IMR-90 (cell line): ENCODE results near the gene CYSLTR2. TPM values are rescaled to one million over a fixed set of nuclear protein-coding genes. Genes with fewer than 3 reads are reported as not detected.

ENCODE experiments used
- ATAC-seq: fragments of 200-7000 bp; cut with Tn5 transposase; 2 replicates; pipeline ENCODE4 v1.9.1; 2020; ENCODE audit warnings: low read depth, mild to moderate bottlenecking, moderate library complexity
- BruUV-seq: library from RNA; stranded (reverse); fragments of 400-500 nt; replicated peaks from 2 replicates; lab custom pipeline; 2021; lab: Mats Ljungman, UMichigan
- CTCF ChIA-PET: fragments of 300-600 bp; formaldehyde crosslinking; extraction: SDS; loops from one replicate; lab custom pipeline; 2021; ENCODE audit warnings: antibody characterized with exemption; lab: Yijun Ruan, JAX
- POLR2A ChIA-PET: fragments of 300-600 bp; sonication (Branson Sonifier 250); formaldehyde crosslinking; loops from one replicate; lab custom pipeline; 2022; ENCODE audit warnings: antibody characterized with exemption; ENCODE audit not compliant: unreplicated experiment; lab: Charles Lee
- DNase-seq: peaks from one replicate; pipeline ENCODE4 v3.0.0; 2013
- H2AFZ ChIP-seq: replicated peaks from 2 replicates; pipeline ENCODE3; 2013; ENCODE audit warnings: low read length, mild to moderate bottlenecking; ENCODE audit not compliant: poor library complexity
- H2AK5ac ChIP-seq: 2 replicates; pipeline ENCODE4 v1.6.1; 2013; ENCODE audit warnings: low read depth, low read length, inconsistent platforms
- H2AK9ac ChIP-seq: replicated peaks from 2 replicates; pipeline ENCODE3; 2013; ENCODE audit warnings: mild to moderate bottlenecking, low read depth, low read length, moderate library complexity; ENCODE audit not compliant: poor library complexity
- H2BK120ac ChIP-seq: 2 replicates; pipeline ENCODE4 v1.6.1; 2013; ENCODE audit warnings: low read depth, low read length, inconsistent platforms
- H2BK15ac ChIP-seq: 3 replicates; pipeline ENCODE4 v1.6.1; 2013; ENCODE audit warnings: low read depth, low read length, inconsistent platforms
- H2BK20ac ChIP-seq: 2 replicates; pipeline ENCODE4 v1.6.1; 2013; ENCODE audit warnings: low read depth, mild to moderate bottlenecking, inconsistent platforms, low read length, moderate library complexity
- H2BK5ac ChIP-seq: 2 replicates; pipeline ENCODE4 v1.6.1; 2013; ENCODE audit warnings: mild to moderate bottlenecking, low read depth, low read length, inconsistent platforms; ENCODE audit not compliant: poor library complexity, severe bottlenecking
- H3K14ac ChIP-seq: replicated peaks from 2 replicates; pipeline ENCODE4 v1.6.1; 2013; ENCODE audit warnings: low read depth, low read length, inconsistent platforms
- H3K18ac ChIP-seq: 2 replicates; pipeline ENCODE4 v1.6.1; 2013; ENCODE audit warnings: low read depth, low read length, control low read depth
- H3K23ac ChIP-seq: 2 replicates; pipeline ENCODE4 v1.6.1; 2013; ENCODE audit warnings: low read depth, low read length, inconsistent platforms
- H3K27ac ChIP-seq: 2 replicates; pipeline ENCODE4 v1.5.1; 2013; ENCODE audit warnings: mild to moderate bottlenecking, control low read depth, low read length; ENCODE audit not compliant: insufficient read depth
- H3K27me3 ChIP-seq: 2 replicates; pipeline ENCODE4 v1.6.1; 2013; ENCODE audit warnings: low read length; ENCODE audit not compliant: control insufficient read depth, insufficient read depth
- H3K36me3 ChIP-seq: 2 replicates; pipeline ENCODE4 v1.6.1; 2013; ENCODE audit warnings: low read length, mixed read lengths; ENCODE audit not compliant: control insufficient read depth, insufficient read depth
- H3K4ac ChIP-seq: 2 replicates; pipeline ENCODE4 v1.6.1; 2013; ENCODE audit warnings: low read depth, low read length, inconsistent platforms
- H3K4me1 ChIP-seq: 2 replicates; pipeline ENCODE4 v1.6.1; 2013; ENCODE audit warnings: low read length, mixed read lengths; ENCODE audit not compliant: control insufficient read depth, insufficient read depth
- H3K4me2 ChIP-seq: 2 replicates; pipeline ENCODE4 v1.6.1; 2013; ENCODE audit warnings: low read depth, mild to moderate bottlenecking, control low read depth, low read length, moderate library complexity
- H3K4me3 ChIP-seq: 2 replicates; pipeline ENCODE4 v1.5.1; 2013; ENCODE audit warnings: low read depth, mild to moderate bottlenecking, control low read depth, low read length, moderate library complexity; ENCODE audit not compliant: insufficient read depth
- H3K56ac ChIP-seq: 2 replicates; pipeline ENCODE4 v1.6.1; 2013; ENCODE audit warnings: low read length, inconsistent platforms; ENCODE audit not compliant: insufficient read depth; ENCODE audit errors: extremely low read depth
- H3K79me1 ChIP-seq, 2 experiments: 2 replicates each; pipeline ENCODE4 v1.6.1; 2013; ENCODE audit warnings: low read length in 2 of 2, inconsistent platforms in 1 of 2, low read depth in 1 of 2
- H3K9ac ChIP-seq: 2 replicates; pipeline ENCODE4 v1.6.1; 2013; ENCODE audit warnings: low read depth, low read length, control low read depth
- H3K9me1 ChIP-seq: 2 replicates; pipeline ENCODE4 v1.6.1; 2013; ENCODE audit warnings: low read length, inconsistent platforms; ENCODE audit not compliant: insufficient read depth
- H3K9me3 ChIP-seq: 2 replicates; pipeline ENCODE4 v1.6.1; 2013; ENCODE audit warnings: low read length; ENCODE audit not compliant: control insufficient read depth, insufficient read depth
- H4K20me1 ChIP-seq: 2 replicates; pipeline ENCODE4 v1.6.1; 2013; ENCODE audit warnings: low read length, inconsistent platforms; ENCODE audit not compliant: insufficient read depth
- H4K5ac ChIP-seq: 2 replicates; pipeline ENCODE4 v1.6.1; 2013; ENCODE audit warnings: mild to moderate bottlenecking, low read depth, low read length, control low read depth
- H4K8ac ChIP-seq, 2 experiments: 2 replicates each; pipeline ENCODE4 v1.6.1; 2013; ENCODE audit warnings: low read depth in 2 of 2, low read length in 2 of 2, control low read depth in 1 of 2, inconsistent platforms in 1 of 2
- H4K91ac ChIP-seq: 2 replicates; pipeline ENCODE4 v1.6.1; 2013; ENCODE audit warnings: low read depth, low read length, inconsistent platforms; ENCODE audit not compliant: insufficient read depth
- BHLHE40 ChIP-seq: fragments of 150-350 bp; IDR thresholded peaks from 2 replicates; pipeline ENCODE4 v1.6.1; 2016; ENCODE audit warnings: mild to moderate bottlenecking, low read depth, low read length
- FOS ChIP-seq: fragments of 150-350 bp; IDR thresholded peaks from 2 replicates; pipeline ENCODE4 v1.6.1; 2016; ENCODE audit warnings: low read depth, low read length
- NFE2L2 ChIP-seq: fragments of 150-350 bp; IDR thresholded peaks from 2 replicates; pipeline ENCODE4 v1.6.1; 2016; ENCODE audit warnings: low read depth, mild to moderate bottlenecking, low read length
- RFX5 ChIP-seq: IDR thresholded peaks from 2 replicates; pipeline ENCODE4 v1.8.0; 2012; ENCODE audit warnings: low read depth, mild to moderate bottlenecking, low read length, moderate library complexity
- USF2 ChIP-seq: fragments of 150-350 bp; IDR thresholded peaks from 2 replicates; pipeline ENCODE4 v1.6.1; 2017; ENCODE audit warnings: mild to moderate bottlenecking, antibody characterized with exemption, low read length, low read depth
- WGBS, 2 experiments: methylation state at CpG; one replicate each; pipeline versions ENCODE4 v1.1.5 to v1.1.7; 2013; ENCODE audit warnings: missing lambda C conversion rate in 2 of 2; ENCODE audit not compliant: insufficient read length in 1 of 2; ENCODE audit errors: extremely low coverage in 2 of 2; 5-methylcytosine and 5-hydroxymethylcytosine counted together
- dilution Hi-C: fragments of 300-500 bp; cut with HindIII; formaldehyde crosslinking; loops from one replicate; pipeline ENCODE4 v1.14.3; 2018; ENCODE audit warnings: low sequenced_read_pairs; ENCODE audit not compliant: unreplicated experiment
- in situ Hi-C: fragments of 300-500 bp; cut with MboI; formaldehyde crosslinking; loops from 3 replicates; pipeline ENCODE4 v1.14.3; 2019; ENCODE audit warnings: low sequenced_read_pairs, inconsistent platforms, mixed read lengths
- intact Hi-C: fragments of 100-400 bp; cut with micrococcal nuclease; formaldehyde crosslinking; loops from 2 replicates; pipeline ENCODE4 v1.10.0; 2022
- polyA plus RNA-seq, 3 experiments: library from polyadenylated mRNA; depleted of rRNA; stranded (reverse); fragments of >200 nt; gene quantifications; 2 replicates each; pipeline ENCODE4 v1.2.3, GENCODE V29; 2012; ENCODE audit warnings: low replicate concordance in 1 of 3
- total RNA-seq: library from RNA; depleted of rRNA; stranded (reverse); fragments of >200 nt; gene quantifications from 2 replicates; pipeline ENCODE4 v1.2.3, GENCODE V29; 2012

The CYSLTR2 gene
- total and polyA plus RNA-seq, 2 of the 4 experiments (the other 2 are of a cell fraction), result not detected

- H3K4me1 ChIP-seq, result no peaks in the 10 kb centered on the region; the same call in 1 of the 2 replicates
- peak overlapping the region; percentile 41; the same call in 1 of the 2 replicates for H3K27ac ChIP-seq
- no peaks in the 10 kb centered on the region for H3K79me1 ChIP-seq
- in situ Hi-C loops, result no loop called here
- dilution Hi-C loops, result no loop called here
- DNase-seq (no peak), ATAC-seq (no peak)
- H2AK9ac ChIP-seq, result no peak overlapping the region
- BruUV-seq, result no TSS peak
- H2BK15ac ChIP-seq, result no peak overlapping the region
- ChIA-PET POLR2A (no interaction called here), CTCF (no interaction called here)
- no peak overlapping the region for H3K9ac ChIP-seq
- no peak overlapping the region for H2BK20ac ChIP-seq
- H3K4me2 ChIP-seq, result no peak overlapping the region
- no peak overlapping the region for H3K4me3 ChIP-seq
- no peaks in the 10 kb centered on the region for H4K20me1 ChIP-seq
- no peak overlapping the region for H2AK5ac ChIP-seq
- no peaks in the 10 kb centered on the region for H3K36me3 ChIP-seq
- WGBS, 2 experiments, result no CpG with 5 or more reads among the region's 4 CpGs
- H3K9me1 ChIP-seq, result no peaks in the 10 kb centered on the region
- H3K4ac ChIP-seq, result no peak overlapping the region
- intact Hi-C loops, result no loop called here
- no peak overlapping the region for H3K18ac ChIP-seq
- no peak overlapping the region for H3K23ac ChIP-seq
- H2BK120ac ChIP-seq, result no peak overlapping the region
- H3K14ac ChIP-seq, result no peak overlapping the region
- H3K27me3 ChIP-seq, result no peaks in the 10 kb centered on the region; the same call in 1 of the 2 replicates
- H4K91ac ChIP-seq, result no peak overlapping the region
- no peak for TF ChIP-seq BHLHE40
- TF ChIP-seq USF2, result no peak
- TF ChIP-seq NFE2L2, result no peak
- TF ChIP-seq RFX5, result no peak
- TF ChIP-seq FOS, result no peak
- H4K5ac ChIP-seq, result no peak overlapping the region
- H4K8ac ChIP-seq, result no peak overlapping the region
- H3K9me3 ChIP-seq, result peaks cover 2% of the 10 kb centered on the region; the same call in 1 of the 2 replicates
- no peak overlapping the region for H2BK5ac ChIP-seq
- no peak overlapping the region for H2AFZ ChIP-seq
- no peak overlapping the region for H3K56ac ChIP-seq
Observed at GRCh38 chr13:48625413-48626076, 28.2 kb upstream of the CYSLTR2 start.
